CD4-positive, alpha-beta T cell treated with Interleukin-10 for 1 hour (primary cell): Measurements from ENCODE around the gene DDX10.

Experiments used
- DNase-seq: peaks from one replicate; pipeline ENCODE4 v3.0.0-alpha.2; 2020

DDX10 gene

GRCh38 chr11:108880510-108880909, 215.6 kb downstream of the DDX10 start:
- no peak for DNase-seq

GRCh38 chr11:108881131-108881530, 216.3 kb downstream of the DDX10 start:
- DNase-seq, result no peak

GRCh38 chr11:108882211-108882831, 217.5 kb downstream of the DDX10 start:
- no peak for DNase-seq

GRCh38 chr11:108886005-108886659, 221.3 kb downstream of the DDX10 start:
- DNase-seq, result no peak

GRCh38 chr11:108886660-108887009, 221.8 kb downstream of the DDX10 start:
- DNase-seq, result no peak

- DNase-seq, result no peak
Measured at GRCh38 chr11:108887436-108888238, 222.8 kb downstream of the DDX10 start.

GRCh38 chr11:108890482-108891105, 225.7 kb downstream of the DDX10 start:
- DNase-seq, result no peak

- DNase-seq, result no peak
Measured at GRCh38 chr11:108891143-108891542, 226.3 kb downstream of the DDX10 start.

GRCh38 chr11:108891909-108892511, 227.1 kb downstream of the DDX10 start:
- DNase-seq, result no peak

- DNase-seq, result no peak
Measured at GRCh38 chr11:108895579-108896480, 231.0 kb downstream of the DDX10 start.

- no peak for DNase-seq
Measured at GRCh38 chr11:108897071-108897481, 232.2 kb downstream of the DDX10 start.

GRCh38 chr11:108897916-108898315, 233.0 kb downstream of the DDX10 start:
- no peak for DNase-seq

GRCh38 chr11:108901359-108901758, 236.5 kb downstream of the DDX10 start:
- no peak for DNase-seq

- no peak for DNase-seq
Measured at GRCh38 chr11:108902027-108902469, 237.2 kb downstream of the DDX10 start.

- no peak for DNase-seq
Measured at GRCh38 chr11:108904480-108904879, 239.6 kb downstream of the DDX10 start.

- no peak for DNase-seq
Measured at GRCh38 chr11:108906329-108906728, 241.5 kb downstream of the DDX10 start.

- no peak for DNase-seq
Measured at GRCh38 chr11:108906826-108907225, 242.0 kb downstream of the DDX10 start.

GRCh38 chr11:108909041-108909440, 244.2 kb downstream of the DDX10 start:
- DNase-seq, result no peak

- DNase-seq, result no peak
Measured at GRCh38 chr11:108909921-108910320, 245.1 kb downstream of the DDX10 start.

GRCh38 chr11:108912581-108912980, 247.7 kb downstream of the DDX10 start:
- DNase-seq, result no peak

GRCh38 chr11:108913204-108913603, 248.3 kb downstream of the DDX10 start:
- no peak for DNase-seq

GRCh38 chr11:108914211-108914610, 249.3 kb downstream of the DDX10 start:
- no peak for DNase-seq
